ENCODE measurements around the gene ARHGEF11. TPM values are rescaled to one million over a fixed set of nuclear protein-coding genes. Genes with fewer than 3 reads are reported as not detected.

Gene ARHGEF11
- total RNA-seq, 4 donors from 2014 or later, result 56.7 to 127 (median 89.9) TPM

- no peaks in the 10 kb centered on the region for H3K36me3 ChIP-seq
- H3K27me3 ChIP-seq, result no peaks in the 10 kb centered on the region
- H3K27ac ChIP-seq, result no peak overlapping the region
- H3K9me3 ChIP-seq, result no peaks in the 10 kb centered on the region
- H3K4me3 ChIP-seq, result no peak overlapping the region
- no peak for DNase-seq
- H3K4me1 ChIP-seq, result peaks cover 0 to 16% (median 0%) of the 10 kb centered on the region in 4 donors
- no peak for TF ChIP-seq POLR2A (IDR thresholded peaks at IDR 0.05)
- no peak for TF ChIP-seq CTCF (IDR thresholded peaks at IDR 0.05)
These were observed 44.9 kb downstream of the ARHGEF11 start for GRCh38 chr1:157000686-157001085.

GRCh38 chr1:156999596-157000320 lies 45.8 kb downstream of the ARHGEF11 start:
- Histone ChIP-seq H3K9me3 (no peaks in the 10 kb centered on the region), H3K4me1 (peaks cover 0 to 11% (median 0%) of the 10 kb centered on the region in 4 donors), H3K27ac (peak overlapping the region in 1 of 4 donors; percentile 30), H3K27me3 (no peaks in the 10 kb centered on the region), H3K36me3 (no peaks in the 10 kb centered on the region), H3K4me3 (no peak overlapping the region)
- no peak for TF ChIP-seq CTCF (IDR thresholded peaks at IDR 0.05)
- no peak for TF ChIP-seq POLR2A (IDR thresholded peaks at IDR 0.05)
- no peak for DNase-seq

- Histone ChIP-seq H3K27ac (peak overlapping the region in 1 of 4 donors; percentile 30), H3K4me3 (no peak overlapping the region), H3K4me1 (peaks cover 0 to 6% (median 0%) of the 10 kb centered on the region in 4 donors), H3K9me3 (no peaks in the 10 kb centered on the region), H3K27me3 (no peaks in the 10 kb centered on the region), H3K36me3 (no peaks in the 10 kb centered on the region)
- TF ChIP-seq POLR2A (IDR thresholded peaks at IDR 0.05) (no peak), CTCF (IDR thresholded peaks at IDR 0.05) (no peak)
- no peak for DNase-seq
These were observed 46.6 kb downstream of the ARHGEF11 start for GRCh38 chr1:156998840-156999500.

GRCh38 chr1:156998301-156998700 lies 47.2 kb downstream of the ARHGEF11 start:
- no peak for DNase-seq
- H3K27ac ChIP-seq, result no peak overlapping the region
- no peaks in the 10 kb centered on the region for H3K9me3 ChIP-seq
- no peaks in the 10 kb centered on the region for H3K27me3 ChIP-seq
- TF ChIP-seq POLR2A (IDR thresholded peaks at IDR 0.05) (no peak), CTCF (IDR thresholded peaks at IDR 0.05) (no peak)
- H3K4me1 ChIP-seq, result peaks cover 0 to 6% (median 0%) of the 10 kb centered on the region in 4 donors
- H3K36me3 ChIP-seq, result no peaks in the 10 kb centered on the region
- no peak overlapping the region for H3K4me3 ChIP-seq

- Histone ChIP-seq H3K4me3 (no peak overlapping the region), H3K36me3 (no peaks in the 10 kb centered on the region), H3K27me3 (no peaks in the 10 kb centered on the region), H3K9me3 (no peaks in the 10 kb centered on the region), H3K4me1 (peaks cover 0 to 6% (median 2%) of the 10 kb centered on the region in 4 donors), H3K27ac (no peak overlapping the region)
- no peak for DNase-seq
- TF ChIP-seq POLR2A (IDR thresholded peaks at IDR 0.05) (no peak), CTCF (IDR thresholded peaks at IDR 0.05) (no peak)
These were observed 50.1 kb downstream of the ARHGEF11 start for GRCh38 chr1:156995412-156995811.

Measured in Peyer's patch (tissue), 4 donors.